Measurements from ENCODE around the gene HEATR5A.
"Not testable (repeated sequence)": the region's sequence is repeated elsewhere in the genome, so short reads cannot be mapped to it uniquely, and the experiment has no call there.

The HEATR5A gene

GRCh38 chr14:31326111-31326510 lies 94.2 kb downstream of the HEATR5A start:
- DNase-seq: no peak

- no peak for DNase-seq
Observed at GRCh38 chr14:31323419-31323818, 96.9 kb downstream of the HEATR5A start.

GRCh38 chr14:31320922-31321766 lies 99.2 kb downstream of the HEATR5A start:
- DNase-seq: no peak

- DNase-seq: peak in 8 of 14 donors; percentile 2 to 48 (median 10)
Observed at GRCh38 chr14:31320216-31320615, 100.1 kb downstream of the HEATR5A start.

GRCh38 chr14:31319701-31320100 lies 100.6 kb downstream of the HEATR5A start:
- DNase-seq: no peak

- DNase-seq: no peak
Observed at GRCh38 chr14:31312934-31313333, 107.4 kb downstream of the HEATR5A start.

GRCh38 chr14:31312370-31312769 lies 108.0 kb downstream of the HEATR5A start:
- DNase-seq: not testable (repeated sequence)

- no peak for DNase-seq
Observed at GRCh38 chr14:31307618-31308017, 112.7 kb downstream of the HEATR5A start.

- DNase-seq: no peak
Observed at GRCh38 chr14:31307198-31307597, 113.2 kb downstream of the HEATR5A start.

- no peak for DNase-seq
Observed at GRCh38 chr14:31303654-31304053, 116.7 kb downstream of the HEATR5A start.

GRCh38 chr14:31300883-31301282 lies 119.5 kb downstream of the HEATR5A start:
- DNase-seq: no peak

- no peak for DNase-seq
Observed at GRCh38 chr14:31300296-31300695, 120.1 kb downstream of the HEATR5A start.

GRCh38 chr14:31297701-31298344 lies 122.5 kb downstream of the HEATR5A start:
- DNase-seq: no peak

- no peak for DNase-seq
Observed at GRCh38 chr14:31297112-31297511, 123.2 kb downstream of the HEATR5A start.

GRCh38 chr14:31294746-31295405 lies 125.5 kb downstream of the HEATR5A start:
- DNase-seq: no peak

GRCh38 chr14:31292937-31293616 lies 127.3 kb downstream of the HEATR5A start:
- DNase-seq: no peak

- no peak for DNase-seq
Observed at GRCh38 chr14:31291210-31291609, 129.1 kb downstream of the HEATR5A start.

- DNase-seq: no peak
Observed at GRCh38 chr14:31287294-31287972, 132.9 kb downstream of the HEATR5A start.

GRCh38 chr14:31286456-31287293 lies 133.7 kb downstream of the HEATR5A start:
- DNase-seq: no peak

GRCh38 chr14:31283578-31284252 lies 136.6 kb downstream of the HEATR5A start:
- no peak for DNase-seq

GRCh38 chr14:31283153-31283552 lies 137.2 kb downstream of the HEATR5A start:
- no peak for DNase-seq
